HG03565 (cell line): ENCODE results near the gene NCR3LG1.
"Not testable (repeated sequence)": the region's sequence is repeated elsewhere in the genome, so short reads cannot be mapped to it uniquely, and the experiment has no call there.

Experiments
- ATAC-seq: cut with Tn5 transposase; IDR thresholded peaks from one replicate; pipeline ENCODE4 v1.9.1; 2021; ENCODE audit warnings: mild to moderate bottlenecking, moderate library complexity; ENCODE audit not compliant: unreplicated experiment

NCR3LG1 gene

GRCh38 chr11:17408026-17408425 lies 56.4 kb downstream of the NCR3LG1 start:
- no peak for ATAC-seq

GRCh38 chr11:17408641-17409040 lies 57.0 kb downstream of the NCR3LG1 start:
- no peak for ATAC-seq

- no peak for ATAC-seq
Observed at GRCh38 chr11:17410606-17411379, 59.2 kb downstream of the NCR3LG1 start.

GRCh38 chr11:17411418-17411817 lies 59.8 kb downstream of the NCR3LG1 start:
- no peak for ATAC-seq

GRCh38 chr11:17412488-17413180 lies 61.0 kb downstream of the NCR3LG1 start:
- no peak for ATAC-seq

GRCh38 chr11:17413414-17414316 lies 62.1 kb downstream of the NCR3LG1 start:
- no peak for ATAC-seq

- no peak for ATAC-seq
Observed at GRCh38 chr11:17414317-17414737, 62.7 kb downstream of the NCR3LG1 start.

- ATAC-seq, result no peak
Observed at GRCh38 chr11:17414992-17415391, 63.4 kb downstream of the NCR3LG1 start.

- ATAC-seq, result no peak
Observed at GRCh38 chr11:17415523-17416104, 64.0 kb downstream of the NCR3LG1 start.

- ATAC-seq, result no peak
Observed at GRCh38 chr11:17416492-17416891, 64.9 kb downstream of the NCR3LG1 start.

GRCh38 chr11:17418444-17419081 lies 67.0 kb downstream of the NCR3LG1 start:
- no peak for ATAC-seq

- ATAC-seq, result no peak
Observed at GRCh38 chr11:17421781-17422180, 70.2 kb downstream of the NCR3LG1 start.

- ATAC-seq, result no peak
Observed at GRCh38 chr11:17423533-17424310, 72.1 kb downstream of the NCR3LG1 start.

- ATAC-seq, result not testable (repeated sequence)
Observed at GRCh38 chr11:17426233-17426632, 74.6 kb downstream of the NCR3LG1 start.
